Choroid plexus epithelial cell (primary cell): ENCODE measurements around the gene LBH.

ENCODE experiments used
- DNase-seq: peaks from one replicate; pipeline ENCODE4 v3.0.0-alpha.2; 2010; ENCODE audit warnings: low read depth
- H3K4me3 ChIP-seq: 2 replicates; pipeline ENCODE4 v1.5.1; 2011; ENCODE audit warnings: low read depth, mild to moderate bottlenecking, control low read depth, low read length, moderate library complexity
- TF ChIP-seq, protein P1 (sequence below): conservative IDR thresholded peaks from 2 replicates; pipeline ENCODE4 v1.5.1; 2011; ENCODE audit warnings: low read depth, mild to moderate bottlenecking, control low read depth, inconsistent platforms, low read length, moderate library complexity

Gene LBH

DNA sequence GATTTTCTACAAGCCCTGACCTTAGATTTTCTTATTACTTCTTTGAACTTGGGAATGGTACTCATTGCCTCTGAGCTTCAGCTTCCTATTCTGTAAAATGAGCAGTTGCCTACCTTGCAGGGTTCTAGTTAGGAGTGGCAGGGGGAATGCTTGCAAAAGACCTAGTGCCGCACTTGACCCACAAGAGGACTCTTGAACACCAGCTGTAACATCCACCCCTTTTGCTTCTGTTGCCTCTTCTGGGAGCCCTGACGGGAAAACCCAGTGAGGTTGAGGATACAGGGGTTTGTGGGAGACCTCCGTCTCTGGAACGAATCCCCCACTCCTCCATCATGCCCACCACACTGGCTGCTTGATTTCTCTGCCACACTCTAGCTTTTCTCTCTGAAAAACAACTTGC, 27.1 kb upstream of the LBH start:
- no peak overlapping the region for H3K4me3 ChIP-seq
- no peak for DNase-seq
- TF ChIP-seq, protein P1, sequence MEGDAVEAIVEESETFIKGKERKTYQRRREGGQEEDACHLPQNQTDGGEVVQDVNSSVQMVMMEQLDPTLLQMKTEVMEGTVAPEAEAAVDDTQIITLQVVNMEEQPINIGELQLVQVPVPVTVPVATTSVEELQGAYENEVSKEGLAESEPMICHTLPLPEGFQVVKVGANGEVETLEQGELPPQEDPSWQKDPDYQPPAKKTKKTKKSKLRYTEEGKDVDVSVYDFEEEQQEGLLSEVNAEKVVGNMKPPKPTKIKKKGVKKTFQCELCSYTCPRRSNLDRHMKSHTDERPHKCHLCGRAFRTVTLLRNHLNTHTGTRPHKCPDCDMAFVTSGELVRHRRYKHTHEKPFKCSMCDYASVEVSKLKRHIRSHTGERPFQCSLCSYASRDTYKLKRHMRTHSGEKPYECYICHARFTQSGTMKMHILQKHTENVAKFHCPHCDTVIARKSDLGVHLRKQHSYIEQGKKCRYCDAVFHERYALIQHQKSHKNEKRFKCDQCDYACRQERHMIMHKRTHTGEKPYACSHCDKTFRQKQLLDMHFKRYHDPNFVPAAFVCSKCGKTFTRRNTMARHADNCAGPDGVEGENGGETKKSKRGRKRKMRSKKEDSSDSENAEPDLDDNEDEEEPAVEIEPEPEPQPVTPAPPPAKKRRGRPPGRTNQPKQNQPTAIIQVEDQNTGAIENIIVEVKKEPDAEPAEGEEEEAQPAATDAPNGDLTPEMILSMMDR, result no peak

DNA sequence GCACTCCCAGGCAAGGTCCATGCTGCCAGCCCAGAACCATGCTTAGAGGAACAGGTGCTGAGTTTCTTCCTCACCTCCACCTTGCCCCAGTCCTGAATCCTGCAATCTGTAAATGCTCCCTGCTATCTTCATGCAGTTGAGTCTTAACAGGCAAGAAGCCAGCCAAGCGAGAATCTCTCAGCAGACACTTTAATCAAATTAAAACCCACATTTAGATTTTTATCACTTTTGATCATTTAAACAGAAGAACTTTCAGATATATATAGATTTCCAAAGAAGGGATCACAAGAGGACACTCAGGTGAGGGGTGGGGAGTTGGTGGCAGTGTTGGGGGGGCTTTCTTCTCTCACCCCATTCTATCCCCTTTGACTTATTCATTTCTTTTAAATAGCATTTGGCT, 25.9 kb upstream of the LBH start:
- DNase-seq, result no peak
- TF ChIP-seq, protein P1, result no peak
- no peak overlapping the region for H3K4me3 ChIP-seq

DNA sequence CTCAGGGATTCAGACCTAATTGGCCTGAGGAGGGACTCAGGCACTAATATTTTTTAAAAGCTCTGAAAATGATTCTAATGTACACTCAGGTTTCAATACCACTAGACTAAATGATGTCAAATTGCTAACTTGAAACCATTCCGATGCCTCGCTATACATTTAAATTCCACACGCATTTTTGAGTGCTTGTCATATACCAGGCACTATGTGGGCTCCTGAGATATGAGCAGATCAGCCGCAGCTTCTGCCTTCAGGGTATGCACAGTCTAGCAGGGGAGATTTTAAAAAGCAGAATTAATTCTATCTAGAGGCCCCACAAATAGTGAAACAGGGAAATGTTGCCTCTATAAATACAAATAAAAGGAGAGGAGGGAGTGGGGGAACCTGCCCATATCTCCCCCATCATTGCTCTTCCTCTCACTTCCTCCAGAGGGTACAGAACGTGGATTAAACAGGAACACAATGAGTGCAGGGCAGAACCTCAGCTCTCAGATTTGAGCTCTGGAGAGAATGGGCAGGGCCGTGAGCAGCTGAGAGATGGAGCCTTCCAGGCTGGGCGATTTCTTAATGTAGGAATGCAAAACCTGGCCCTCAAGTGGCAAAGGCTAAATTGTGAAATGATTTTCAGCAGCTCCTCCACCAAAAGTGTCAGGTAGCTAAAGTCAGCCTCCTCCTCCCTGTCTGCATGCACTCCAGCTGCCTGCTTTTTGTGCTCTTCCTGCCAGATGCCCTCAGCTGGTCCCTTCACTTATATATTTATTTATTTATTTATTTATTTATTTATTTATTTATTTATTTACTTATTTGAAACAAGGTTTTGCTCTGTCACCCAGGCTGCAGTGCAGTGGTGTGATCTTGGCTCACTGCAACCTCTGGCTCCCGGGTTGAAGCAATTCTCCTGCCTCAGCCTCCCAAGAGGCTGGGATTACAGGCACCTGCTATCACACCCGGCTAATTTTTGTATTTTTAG, 24.6 kb upstream of the LBH start:
- no peak overlapping the region for H3K4me3 ChIP-seq
- TF ChIP-seq, protein P1, result no peak
- peak; percentile 12 for DNase-seq

DNA sequence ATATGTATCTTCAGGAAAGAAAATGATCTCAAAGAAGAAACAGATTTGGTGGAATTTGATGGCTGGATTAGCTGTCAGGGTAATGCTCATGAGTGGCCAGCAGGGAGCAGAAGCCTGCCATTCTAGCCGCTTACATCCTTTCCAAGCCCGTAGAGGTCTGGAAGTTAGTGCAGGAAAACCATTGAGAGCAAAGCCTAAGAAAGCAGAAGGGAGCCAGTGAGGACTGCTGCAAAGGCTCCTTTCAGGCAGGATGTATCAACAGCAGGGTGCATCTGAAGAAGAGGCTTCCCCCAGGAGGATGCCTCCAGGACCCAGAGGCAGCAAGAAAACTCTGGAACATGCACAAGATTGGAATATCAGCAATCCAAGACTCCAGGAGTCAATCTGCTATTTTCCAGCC, 22.9 kb upstream of the LBH start:
- DNase-seq, result peak; percentile 91
- TF ChIP-seq, protein P1, result peak; percentile 99
- H3K4me3 ChIP-seq, result no peak overlapping the region

DNA sequence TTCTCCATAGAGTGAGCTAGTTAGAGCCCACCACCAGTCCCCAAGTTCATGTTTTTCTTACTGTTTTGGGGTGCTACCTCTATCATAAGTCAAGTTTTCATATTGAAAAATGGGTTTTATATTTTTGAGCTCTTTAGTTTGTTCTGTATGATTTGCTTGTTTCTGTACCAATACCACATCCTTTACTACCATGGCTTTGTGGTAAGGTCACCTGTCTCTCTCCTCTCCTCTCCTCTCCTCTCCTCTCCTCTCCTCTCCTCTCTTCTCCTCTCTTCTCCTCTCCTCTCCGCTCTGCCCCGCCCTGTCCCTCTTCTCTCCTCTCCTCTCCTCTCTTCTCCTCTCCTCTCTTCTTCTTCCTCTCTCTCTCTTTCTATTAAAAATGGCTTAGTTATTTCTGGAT, 22.1 kb upstream of the LBH start:
- no peak overlapping the region for H3K4me3 ChIP-seq
- DNase-seq, result no peak
- TF ChIP-seq, protein P1, result no peak

DNA sequence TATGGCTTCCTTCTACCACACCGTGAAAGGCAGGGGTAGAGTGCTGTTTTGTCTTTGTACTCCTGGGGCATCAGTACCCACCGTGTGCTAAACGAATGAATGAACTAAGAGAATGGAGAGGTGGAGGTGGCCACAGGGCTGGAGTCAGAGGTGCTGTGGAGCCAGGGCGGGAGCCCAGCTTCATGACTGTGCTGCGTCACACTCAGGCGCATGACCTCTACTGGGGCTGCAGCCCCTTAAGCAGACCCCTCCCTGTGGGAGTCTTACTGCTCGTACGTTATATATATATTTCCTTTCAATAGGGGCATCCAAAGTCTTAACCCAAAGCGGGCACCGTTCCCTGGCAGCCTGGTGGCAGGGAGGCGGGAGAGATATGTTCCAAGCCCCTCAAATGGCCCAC, 18.0 kb upstream of the LBH start:
- TF ChIP-seq, protein P1, result no peak
- H3K4me3 ChIP-seq, result no peak overlapping the region
- no peak for DNase-seq
